HL-60 (cell line): ENCODE data around the gene CD1E.

Experiments
- DNase-seq, 2 experiments: peaks; one replicate each; pipeline ENCODE4 v3.0.0-alpha.2; 2010 to 2020; ENCODE audit warnings: low read depth in 1 of 2, low spot score in 1 of 2
- H3K27ac ChIP-seq: fragments of 250-450 bp; sonication (Bioruptor Pico); replicated peaks from 2 replicates; pipeline ENCODE4 v1.5.1; 2020; ENCODE audit warnings: mild to moderate bottlenecking, moderate library complexity
- H3K27me3 ChIP-seq: fragments of 250-450 bp; sonication (Bioruptor Pico); 2 replicates; pipeline ENCODE4 v1.5.1; 2021; ENCODE audit warnings: mild to moderate bottlenecking, moderate library complexity; ENCODE audit not compliant: insufficient read depth, poor library complexity, severe bottlenecking
- H3K4me3 ChIP-seq: replicated peaks from 2 replicates; pipeline ENCODE4 v1.5.1; 2011; ENCODE audit warnings: mild to moderate bottlenecking, control low read depth, low read length; ENCODE audit not compliant: insufficient read depth
- CTCF ChIP-seq: IDR thresholded peaks from one replicate; pipeline ENCODE4 v1.5.1; 2011; ENCODE audit warnings: low read length, control low read depth, inconsistent platforms; ENCODE audit not compliant: insufficient read depth
- GABPA ChIP-seq: IDR thresholded peaks from 2 replicates; pipeline ENCODE4 v1.6.1; 2012; ENCODE audit warnings: low read depth
- POLR2AphosphoS5 ChIP-seq: IDR thresholded peaks from 2 replicates; pipeline ENCODE4 v1.6.1; 2012; ENCODE audit warnings: low read depth
- REST ChIP-seq: IDR thresholded peaks from 2 replicates; pipeline ENCODE4 v1.6.1; 2012; ENCODE audit warnings: low read depth; ENCODE audit not compliant: insufficient replicate concordance
- SPI1 ChIP-seq: IDR thresholded peaks from 2 replicates; pipeline ENCODE4 v1.6.1; 2012; ENCODE audit warnings: low read depth, mild to moderate bottlenecking, borderline replicate concordance

The CD1E gene

GRCh38 chr1:158323866-158324265, 29.8 kb upstream of the CD1E start:
- no peak for TF ChIP-seq GABPA
- no peak for TF ChIP-seq REST
- no peak for TF ChIP-seq CTCF
- TF ChIP-seq POLR2AphosphoS5: no peak
- no peak for TF ChIP-seq SPI1
- DNase-seq: no peak
- no peak overlapping the region for H3K4me3 ChIP-seq
- H3K27me3 ChIP-seq: no peaks in the 10 kb centered on the region
- H3K27ac ChIP-seq: no peak overlapping the region

GRCh38 chr1:158324395-158324794, 29.3 kb upstream of the CD1E start:
- DNase-seq: no peak
- TF ChIP-seq SPI1 (no peak), POLR2AphosphoS5 (no peak), CTCF (no peak), REST (no peak), GABPA (no peak)
- no peaks in the 10 kb centered on the region for H3K27me3 ChIP-seq
- no peak overlapping the region for H3K4me3 ChIP-seq
- H3K27ac ChIP-seq: no peak overlapping the region

GRCh38 chr1:158327481-158327880, 26.2 kb upstream of the CD1E start:
- no peak overlapping the region for H3K4me3 ChIP-seq
- TF ChIP-seq POLR2AphosphoS5 (no peak), GABPA (no peak), SPI1 (no peak), CTCF (no peak), REST (no peak)
- H3K27me3 ChIP-seq: peaks cover 5% of the 10 kb centered on the region
- no peak overlapping the region for H3K27ac ChIP-seq
- DNase-seq: no peak
